H1 (cell line): ENCODE results near the gene PLXDC2. TPM values are rescaled to one million over a fixed set of nuclear protein-coding genes. Genes with fewer than 3 reads are reported as not detected.
A peak's percentile ranks its signal among the peaks of the same experiment; 100 is the strongest.

Experiments used
- CTCF ChIA-PET: fragments of 300-600 bp; sonication (Branson Sonifier 250); formaldehyde crosslinking; loops from one replicate; lab custom pipeline; 2021; ENCODE audit not compliant: partially characterized antibody; lab: Charles Lee
- POLR2A ChIA-PET: fragments of 300-600 bp; sonication (Branson Sonifier 250); formaldehyde crosslinking; loops from one replicate; lab custom pipeline; 2021; ENCODE audit warnings: inconsistent platforms; ENCODE audit not compliant: partially characterized antibody; lab: Charles Lee
- DNase-seq, 2 experiments: peaks; one replicate each; pipeline versions ENCODE4 v3.0.0 to v3.0.0-alpha.2; 2010 to 2022; ENCODE audit warnings: low spot score in 2 of 2, low read depth in 1 of 2, mixed read lengths in 1 of 2
- FAIRE-seq: peaks from 2 replicates; lab custom pipeline; 2011; peaks lifted over from hg19 to GRCh38; lab: Jason Lieb, UNC
- H2AFZ ChIP-seq: 2 replicates; pipeline ENCODE4 v1.8.1; 2012; ENCODE audit warnings: low read length, inconsistent platforms
- H2AK5ac ChIP-seq: 2 replicates; pipeline ENCODE4 v1.6.1; 2013; ENCODE audit warnings: low read depth, low read length
- H2BK120ac ChIP-seq: replicated peaks from 2 replicates; pipeline ENCODE3; 2013; ENCODE audit warnings: low read depth, low read length, inconsistent platforms
- H2BK12ac ChIP-seq: 2 replicates; pipeline ENCODE4 v1.6.1; 2013; ENCODE audit warnings: low read depth, low read length
- H2BK15ac ChIP-seq: 2 replicates; pipeline ENCODE4 v1.6.1; 2013; ENCODE audit warnings: low read length
- H2BK20ac ChIP-seq: 2 replicates; pipeline ENCODE4 v1.6.1; 2013; ENCODE audit warnings: low read length
- H2BK5ac ChIP-seq: 2 replicates; pipeline ENCODE4 v1.6.1; 2013; ENCODE audit warnings: low read depth, low read length
- H3K14ac ChIP-seq: 2 replicates; pipeline ENCODE4 v1.6.1; 2013; ENCODE audit warnings: inconsistent platforms; ENCODE audit not compliant: insufficient read length
- H3K18ac ChIP-seq: 2 replicates; pipeline ENCODE4 v1.6.1; 2013; ENCODE audit warnings: low read length; ENCODE audit errors: extremely low read depth
- H3K23ac ChIP-seq: 2 replicates; pipeline ENCODE4 v1.6.1; 2013; ENCODE audit warnings: inconsistent platforms; ENCODE audit not compliant: insufficient read length
- H3K23me2 ChIP-seq: 2 replicates; pipeline ENCODE4 v1.6.1; 2013; ENCODE audit warnings: low read depth, low read length
- H3K27ac ChIP-seq: 2 replicates; pipeline ENCODE4 v1.6.1; 2011; ENCODE audit warnings: low read depth, low read length, inconsistent platforms
- H3K27me3 ChIP-seq, 4 experiments: replicated peaks in 1 of 4; 1 replicate in 1 of 4; 2 replicates in 3 of 4; pipeline versions ENCODE4 v1.6.1 to v1.8.1; 2011 to 2013; ENCODE audit warnings: low read length in 3 of 4, mild to moderate bottlenecking in 3 of 4, inconsistent platforms in 2 of 4, mixed read lengths in 2 of 4, moderate library complexity in 1 of 4; ENCODE audit not compliant: control insufficient read depth in 3 of 4, insufficient read depth in 3 of 4; ENCODE audit errors: extremely low read depth in 1 of 4
- H3K36me3 ChIP-seq, 4 experiments: 2 replicates each; pipeline versions ENCODE4 v1.6.1 to v1.8.1; 2011 to 2013; ENCODE audit warnings: mild to moderate bottlenecking in 4 of 4, low read length in 3 of 4, moderate library complexity in 2 of 4, control low read depth in 1 of 4, inconsistent platforms in 1 of 4; ENCODE audit not compliant: insufficient read depth in 4 of 4, control insufficient read depth in 2 of 4
- H3K4ac ChIP-seq: replicated peaks from 2 replicates; pipeline ENCODE3; 2013; ENCODE audit warnings: low read length, low read depth, mixed read lengths, inconsistent platforms; ENCODE audit not compliant: insufficient read length
- H3K4me1 ChIP-seq, 4 experiments: replicated peaks in 1 of 4; 1 replicate in 1 of 4; 2 replicates in 3 of 4; pipeline versions ENCODE4 v1.6.1 to v1.8.1; 2011 to 2013; ENCODE audit warnings: low read length in 3 of 4, inconsistent platforms in 2 of 4, mixed read lengths in 1 of 4; ENCODE audit not compliant: insufficient read depth in 4 of 4, control insufficient read depth in 3 of 4
- H3K4me2 ChIP-seq, 2 experiments: 2 replicates each; pipeline versions ENCODE4 v1.6.1 to v1.8.1; 2011 to 2013; ENCODE audit warnings: low read depth in 2 of 2, low read length in 2 of 2, control low read depth in 1 of 2, inconsistent platforms in 1 of 2, mild to moderate bottlenecking in 1 of 2; ENCODE audit not compliant: insufficient read depth in 1 of 2
- H3K4me3 ChIP-seq, 4 experiments: fragments of 200-600, 300-600 bp in 1 of 4; sonication (generic), shearing (Covaris generic), sonication (Bioruptor Twin) in 1 of 4; 2 replicates each; pipeline versions ENCODE4 v1.5.1 to v1.8.1; 2011 to 2016; ENCODE audit warnings: low read length in 4 of 4, low read depth in 3 of 4, control low read depth in 2 of 4, inconsistent platforms in 2 of 4, mild to moderate bottlenecking in 2 of 4, mixed read lengths in 1 of 4, moderate library complexity in 1 of 4; ENCODE audit not compliant: insufficient read depth in 2 of 4; ENCODE audit errors: extremely low read depth in 1 of 4
- H3K56ac ChIP-seq: replicated peaks from 2 replicates; pipeline ENCODE3; 2013; ENCODE audit warnings: low read depth, mild to moderate bottlenecking, mixed read lengths, low read length, inconsistent platforms; ENCODE audit not compliant: insufficient read length
- H3K79me1 ChIP-seq: 2 replicates; pipeline ENCODE4 v1.6.1; 2013; ENCODE audit warnings: low read depth, low read length, control low read depth
- H3K79me2 ChIP-seq, 2 experiments: 2 replicates each; pipeline versions ENCODE4 v1.6.1 to v1.8.1; 2012 to 2013; ENCODE audit warnings: low read length in 2 of 2, mild to moderate bottlenecking in 2 of 2, inconsistent platforms in 1 of 2; ENCODE audit not compliant: insufficient read depth in 2 of 2, control insufficient read depth in 1 of 2
- H3K9ac ChIP-seq, 4 experiments: replicated peaks in 1 of 4; 1 replicate in 1 of 4; 2 replicates in 3 of 4; pipeline versions ENCODE4 v1.6.1 to v1.8.1; 2011 to 2013; ENCODE audit warnings: low read depth in 3 of 4, low read length in 3 of 4, control low read depth in 2 of 4, mild to moderate bottlenecking in 2 of 4, moderate library complexity in 2 of 4, inconsistent platforms in 1 of 4; ENCODE audit errors: extremely low read depth in 1 of 4
- H3K9me3 ChIP-seq, 2 experiments: 2 replicates each; pipeline versions ENCODE4 v1.6.1 to v1.8.1; 2012 to 2013; ENCODE audit warnings: mild to moderate bottlenecking in 2 of 2, moderate library complexity in 2 of 2, control low read depth in 1 of 2, inconsistent platforms in 1 of 2, low read depth in 1 of 2, low read length in 1 of 2, mixed read lengths in 1 of 2; ENCODE audit not compliant: insufficient read depth in 2 of 2
- H4K20me1 ChIP-seq, 2 experiments: replicated peaks in 1 of 2; 2 replicates each; pipeline versions ENCODE3 to v1.8.1; 2011 to 2013; ENCODE audit warnings: inconsistent platforms in 2 of 2, low read length in 2 of 2, mild to moderate bottlenecking in 1 of 2; ENCODE audit not compliant: insufficient read depth in 2 of 2, control insufficient read depth in 1 of 2
- H4K5ac ChIP-seq: 2 replicates; pipeline ENCODE4 v1.6.1; 2013; ENCODE audit warnings: low read length, low read depth, mixed read lengths, inconsistent platforms; ENCODE audit not compliant: insufficient read length
- H4K8ac ChIP-seq: 2 replicates; pipeline ENCODE4 v1.8.0; 2013; ENCODE audit warnings: mild to moderate bottlenecking, moderate library complexity, low read length, inconsistent platforms; ENCODE audit not compliant: insufficient read depth; ENCODE audit errors: extremely low read depth
- H4K91ac ChIP-seq: replicated peaks from 2 replicates; pipeline ENCODE3; 2013; ENCODE audit warnings: low read length, mixed read lengths, inconsistent platforms; ENCODE audit not compliant: insufficient read length
- GTF2F1 ChIP-seq: IDR thresholded peaks from 2 replicates; pipeline ENCODE4 v1.6.1; 2012; ENCODE audit warnings: low read depth, low read length, improper control_type of control experiment, borderline replicate concordance
- WGBS, 2 experiments: shearing (Covaris generic) in 1 of 2; methylation state at CpG; one replicate each; pipeline versions ENCODE4 v1.1.6 to v1.1.7; 2013 to 2015; ENCODE audit warnings: low lambda C conversion rate in 2 of 2, mixed read lengths in 2 of 2, inconsistent platforms in 1 of 2, low coverage in 1 of 2, missing lambda C conversion rate in 1 of 2; ENCODE audit not compliant: insufficient replicate concordance in 2 of 2, insufficient coverage in 1 of 2, insufficient read length in 1 of 2; ENCODE audit errors: extremely low coverage in 1 of 2, missing lambda C conversion rate in 1 of 2; 5-methylcytosine and 5-hydroxymethylcytosine counted together
- polyA plus RNA-seq, 7 experiments: library from polyadenylated mRNA; depleted of rRNA in 3 of 7; stranded (reverse) in 5 of 7; unstranded in 2 of 7; fragments of >200 nt in 5 of 7; fragments of 200-250 nt in 2 of 7; gene quantifications; 1 replicate in 5 of 7; 2 replicates in 1 of 7; 4 replicates in 1 of 7; pipeline versions ENCODE4 v1.2.1 to v1.2.3, GENCODE V29; 2011 to 2013; ENCODE audit warnings: missing spikeins in 2 of 7, mixed read lengths in 2 of 7
- total RNA-seq: library from RNA; stranded (reverse); fragmentation: NEBNext Ultra II Directional; extraction: Animal tissue kit (Norgen Biotek cat#: 25700); gene quantifications from 2 replicates; pipeline ENCODE4 v1.2.1, GENCODE V29; 2021

The PLXDC2 gene
- total and polyA plus RNA-seq, 2 of the 8 experiments (the other 6 are each of a cell fraction or from before 2014, with no cell fraction given) = 23.0 to 40.5 TPM

DNA sequence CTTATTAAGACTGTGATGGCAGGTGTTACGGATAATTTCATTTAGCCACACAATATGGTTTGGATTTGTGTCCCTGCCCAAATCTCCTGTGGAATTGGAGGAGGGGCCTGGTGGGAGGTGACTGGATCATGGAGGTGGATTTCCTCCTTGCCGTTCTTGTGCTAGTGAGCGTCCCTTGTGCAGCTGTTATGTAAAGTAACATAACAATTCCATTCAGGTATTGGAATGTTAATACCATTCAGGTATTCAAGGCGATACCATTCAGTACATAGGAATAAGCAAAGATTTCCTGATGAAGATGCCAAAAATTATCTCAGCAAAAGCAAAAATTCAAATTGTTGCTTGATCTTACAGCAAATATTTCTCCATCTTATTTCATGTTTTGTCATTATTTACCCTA, 32.5 kb upstream of the PLXDC2 start:
- no peaks in the 10 kb centered on the region; a peak in 1 of 7 replicates for H3K4me1 ChIP-seq
- WGBS, 2 experiments = 73% methylated on average over 4 of the region's 4 CpGs; no CpG with 5 or more reads in 1 of the 2 experiments
- no peak overlapping the region for H4K5ac ChIP-seq
- H3K4ac ChIP-seq = no peak overlapping the region
- H3K9me3 ChIP-seq = no peaks in the 10 kb centered on the region
- H3K23ac ChIP-seq = no peak overlapping the region
- no peak overlapping the region for H2BK20ac ChIP-seq
- H3K18ac ChIP-seq = no peak overlapping the region
- peak overlapping the region in 1 of 4 experiments; percentile 6; a peak in 1 of 8 replicates for H3K4me3 ChIP-seq
- H3K79me2 ChIP-seq = no peaks in the 10 kb centered on the region
- H2BK5ac ChIP-seq = no peak overlapping the region
- TF ChIP-seq GTF2F1 = no peak
- no peaks in the 10 kb centered on the region for H4K20me1 ChIP-seq
- H2BK120ac ChIP-seq = no peak overlapping the region
- no peak overlapping the region for H3K4me2 ChIP-seq
- ChIA-PET CTCF (no interaction called here), POLR2A (no interaction called here)
- H4K8ac ChIP-seq = no peak overlapping the region
- no peaks in the 10 kb centered on the region for H3K27me3 ChIP-seq
- no peaks in the 10 kb centered on the region for H3K79me1 ChIP-seq
- H3K56ac ChIP-seq = no peak overlapping the region
- no peak overlapping the region for H2AK5ac ChIP-seq
- H2BK15ac ChIP-seq = no peak overlapping the region
- H3K9ac ChIP-seq = no peak overlapping the region
- no peak for FAIRE-seq
- no peak overlapping the region for H4K91ac ChIP-seq
- no peaks in the 10 kb centered on the region for H3K36me3 ChIP-seq
- H3K27ac ChIP-seq = no peak overlapping the region
- H3K23me2 ChIP-seq = no peaks in the 10 kb centered on the region
- H2BK12ac ChIP-seq = no peak overlapping the region; the same call in 1 of the 2 replicates
- H2AFZ ChIP-seq = no peak overlapping the region
- H3K14ac ChIP-seq = no peak overlapping the region
- no peak for DNase-seq
